ENCODE results near the gene KRTAP5-11.
"Not testable (repeated sequence)": the region's sequence is repeated elsewhere in the genome, so short reads cannot be mapped to it uniquely, and the experiment has no call there.

KRTAP5-11 gene

DNA sequence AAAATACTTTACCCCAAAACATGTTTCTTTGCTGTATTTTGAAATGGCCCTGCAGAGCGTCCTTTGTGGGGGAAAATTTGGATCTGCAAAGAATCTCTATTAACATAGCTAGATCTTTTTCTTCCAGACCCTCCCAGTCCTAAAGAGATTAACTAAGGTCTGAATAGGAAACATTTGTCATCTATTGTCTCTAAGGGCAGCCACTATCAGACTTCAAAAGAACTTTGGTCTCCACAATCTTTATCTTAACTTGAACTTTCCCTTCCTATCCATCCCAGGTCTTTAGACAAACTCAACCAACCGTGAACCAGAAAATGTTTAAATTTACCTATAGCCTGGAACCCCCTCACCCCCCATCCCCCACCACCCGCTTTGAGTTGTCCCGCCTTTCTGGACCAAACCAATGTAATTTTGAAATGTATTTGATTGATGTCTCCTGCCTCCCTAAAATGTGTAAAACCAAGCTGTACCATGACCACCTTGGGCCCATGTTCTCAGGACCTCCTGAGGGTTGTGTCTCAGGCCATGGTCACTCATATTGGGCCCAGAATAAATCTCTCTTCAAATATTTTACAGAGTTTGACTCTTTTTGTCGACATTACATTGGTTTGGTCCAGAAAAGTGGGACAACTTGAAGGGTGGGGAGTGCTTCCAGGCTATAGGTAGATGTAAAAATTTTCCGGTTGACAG, 38.0 kb downstream of the KRTAP5-11 start:
- no peak overlapping the region for H3K4me3 ChIP-seq (ENCODE audit: low read depth, low read length)
- TF ChIP-seq, protein P1, sequence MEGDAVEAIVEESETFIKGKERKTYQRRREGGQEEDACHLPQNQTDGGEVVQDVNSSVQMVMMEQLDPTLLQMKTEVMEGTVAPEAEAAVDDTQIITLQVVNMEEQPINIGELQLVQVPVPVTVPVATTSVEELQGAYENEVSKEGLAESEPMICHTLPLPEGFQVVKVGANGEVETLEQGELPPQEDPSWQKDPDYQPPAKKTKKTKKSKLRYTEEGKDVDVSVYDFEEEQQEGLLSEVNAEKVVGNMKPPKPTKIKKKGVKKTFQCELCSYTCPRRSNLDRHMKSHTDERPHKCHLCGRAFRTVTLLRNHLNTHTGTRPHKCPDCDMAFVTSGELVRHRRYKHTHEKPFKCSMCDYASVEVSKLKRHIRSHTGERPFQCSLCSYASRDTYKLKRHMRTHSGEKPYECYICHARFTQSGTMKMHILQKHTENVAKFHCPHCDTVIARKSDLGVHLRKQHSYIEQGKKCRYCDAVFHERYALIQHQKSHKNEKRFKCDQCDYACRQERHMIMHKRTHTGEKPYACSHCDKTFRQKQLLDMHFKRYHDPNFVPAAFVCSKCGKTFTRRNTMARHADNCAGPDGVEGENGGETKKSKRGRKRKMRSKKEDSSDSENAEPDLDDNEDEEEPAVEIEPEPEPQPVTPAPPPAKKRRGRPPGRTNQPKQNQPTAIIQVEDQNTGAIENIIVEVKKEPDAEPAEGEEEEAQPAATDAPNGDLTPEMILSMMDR (IDR thresholded peaks at IDR 0.05; ENCODE audit: low read depth, low read length, missing control alignments), result no peak
- DNase-seq (ENCODE audit: low read depth), result no peak

DNA sequence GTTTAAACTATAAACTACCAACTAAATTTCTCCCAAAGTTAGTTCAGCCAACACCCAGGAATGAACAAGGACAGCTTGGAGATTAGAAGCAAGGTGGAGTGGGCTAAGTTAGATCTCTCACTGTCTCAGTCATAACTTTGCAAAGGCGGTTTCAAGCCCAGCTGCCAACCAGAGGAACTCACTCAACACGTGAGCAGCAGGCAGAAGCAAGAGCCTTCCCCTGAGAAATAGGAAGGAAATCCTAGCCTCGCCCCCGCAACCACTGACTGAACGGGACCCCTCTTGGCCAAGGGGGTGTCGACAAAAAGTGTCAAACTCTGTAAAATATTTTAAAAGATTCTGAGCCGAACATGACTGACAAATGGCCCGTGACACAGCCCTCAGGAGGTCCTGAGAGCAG, 38.8 kb downstream of the KRTAP5-11 start:
- H3K4me3 ChIP-seq (ENCODE audit: low read depth, low read length), result no peak overlapping the region
- DNase-seq (ENCODE audit: low read depth), result no peak
- TF ChIP-seq, protein P1 (IDR thresholded peaks at IDR 0.05; ENCODE audit: low read depth, low read length, missing control alignments), result no peak

DNA sequence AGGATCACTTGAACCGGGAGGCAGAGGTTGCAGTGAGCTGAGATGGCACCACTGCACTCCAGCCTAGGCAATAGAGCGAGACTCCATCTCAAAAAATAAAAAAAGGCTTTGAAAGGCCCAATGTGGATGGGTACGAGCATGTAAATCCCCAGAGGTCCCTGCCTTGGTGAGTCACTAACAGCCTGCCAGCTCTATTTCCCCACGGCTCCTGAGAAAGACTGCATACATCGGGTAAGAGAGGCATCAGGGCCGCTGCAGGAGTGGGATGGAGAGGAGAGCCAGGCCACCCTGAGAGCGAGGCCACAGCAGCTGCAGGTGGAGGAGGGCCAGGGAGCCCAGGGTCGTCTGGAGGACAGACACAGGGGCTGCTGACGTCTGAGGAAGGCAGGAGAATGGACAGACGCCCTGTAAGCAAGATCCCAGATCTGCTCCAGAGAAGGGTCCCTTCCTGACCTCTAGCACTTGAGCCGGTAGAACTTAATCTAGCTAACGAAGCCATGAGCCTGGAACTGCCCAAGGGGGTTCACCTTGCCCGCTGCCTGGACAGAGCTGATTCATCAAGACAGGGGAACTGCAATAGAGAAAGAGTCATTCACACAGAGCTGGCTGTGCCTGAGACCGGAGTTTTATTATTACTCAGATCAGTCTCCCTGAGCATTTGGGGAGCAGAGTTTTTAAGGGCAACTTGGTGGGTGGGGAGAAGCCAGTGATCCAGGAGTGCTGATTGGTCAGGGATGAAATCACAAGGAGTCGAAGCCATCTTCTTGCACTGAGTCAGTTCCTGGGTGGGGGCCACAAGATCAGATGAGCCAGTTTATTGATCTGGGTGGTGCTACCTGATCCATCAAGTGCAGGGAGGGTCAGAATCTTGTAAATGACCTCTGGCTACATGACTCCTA, 39.5 kb downstream of the KRTAP5-11 start:
- TF ChIP-seq, protein P1 (IDR thresholded peaks at IDR 0.05; ENCODE audit: low read depth, low read length, missing control alignments), result no peak
- peak; percentile 51 for DNase-seq (ENCODE audit: low read depth)
- no peak overlapping the region for H3K4me3 ChIP-seq (ENCODE audit: low read depth, low read length)

DNA sequence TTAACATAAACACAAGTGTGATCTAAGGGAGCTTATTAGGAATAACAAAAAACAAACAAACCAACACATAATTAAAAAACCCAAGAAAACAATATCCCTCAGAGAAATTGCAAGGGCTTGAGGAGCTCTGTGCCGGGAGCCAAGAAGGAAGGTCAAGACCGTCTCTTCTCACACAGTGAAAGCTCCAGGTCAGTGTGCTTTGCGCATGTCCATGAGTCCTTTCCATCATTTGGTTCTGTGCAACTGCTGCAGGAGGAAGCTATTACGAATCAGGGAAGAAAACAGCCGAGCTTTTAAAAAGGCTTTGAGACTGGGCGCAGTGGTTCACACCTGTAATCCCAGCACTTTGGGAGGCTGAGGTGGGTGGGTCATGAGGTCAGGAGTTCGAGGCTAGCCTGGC, 40.3 kb downstream of the KRTAP5-11 start:
- TF ChIP-seq, protein P1 (IDR thresholded peaks at IDR 0.05; ENCODE audit: low read depth, low read length, missing control alignments), result no peak
- no peak for DNase-seq (ENCODE audit: low read depth)
- no peak overlapping the region for H3K4me3 ChIP-seq (ENCODE audit: low read depth, low read length)

DNA sequence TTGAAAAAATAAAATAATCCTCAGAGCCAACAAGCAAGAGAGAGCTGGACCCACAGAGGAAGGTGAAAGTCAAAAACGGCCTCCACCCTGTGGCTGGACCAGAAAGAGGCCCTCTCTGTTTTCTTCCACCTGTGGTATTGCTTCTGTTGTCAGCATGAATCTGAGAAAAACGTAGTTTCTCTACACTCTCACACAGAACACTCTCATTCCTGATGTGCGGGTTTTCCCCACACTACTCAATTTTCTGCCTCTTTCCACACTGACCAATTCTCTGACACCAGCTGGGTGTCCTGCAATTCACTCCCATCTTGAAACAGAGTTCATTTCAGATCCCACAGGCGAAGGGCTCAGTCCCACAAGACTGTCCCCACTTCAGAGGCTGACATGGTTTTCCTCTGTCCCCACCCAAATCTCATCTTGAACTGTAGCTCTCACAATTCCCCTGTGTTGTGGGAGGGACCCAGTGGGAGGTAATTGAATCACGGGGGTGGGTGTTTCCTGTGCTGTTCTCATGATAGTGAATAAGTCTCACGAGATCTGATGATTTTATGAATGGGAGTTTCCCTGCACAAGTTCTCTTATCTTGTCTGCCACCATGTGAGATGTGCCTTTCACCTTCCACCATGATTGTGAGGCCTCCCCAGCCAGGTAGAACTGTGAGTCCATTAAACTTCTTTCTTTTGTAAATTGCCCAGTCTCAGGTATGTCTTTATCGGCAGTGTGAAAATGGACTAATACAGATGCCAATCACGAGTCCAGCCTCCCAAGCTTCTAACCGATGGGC, 42.0 kb downstream of the KRTAP5-11 start:
- not testable (repeated sequence) for H3K4me3 ChIP-seq (ENCODE audit: low read depth, low read length)
- DNase-seq (ENCODE audit: low read depth), result peak; percentile 62

DNA sequence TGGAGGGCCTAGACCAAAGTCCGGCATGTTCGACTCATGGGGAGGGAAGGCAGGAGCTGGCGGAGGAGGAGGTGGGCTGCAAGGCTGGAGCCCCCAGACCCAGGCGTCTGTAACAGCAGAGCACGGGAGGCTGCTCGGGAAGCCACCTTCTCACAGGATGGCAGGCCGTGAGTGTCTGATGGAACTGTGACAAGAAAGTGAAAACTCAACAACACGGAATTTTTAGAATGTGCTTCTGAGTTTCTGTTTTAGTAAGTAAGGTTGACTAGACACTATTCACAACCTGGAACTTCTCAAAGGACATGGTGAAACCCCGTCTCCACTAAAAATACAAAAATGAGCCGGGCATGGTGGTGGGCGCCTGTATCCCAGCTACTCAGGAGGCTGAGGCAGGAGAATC, 42.7 kb downstream of the KRTAP5-11 start:
- DNase-seq (ENCODE audit: low read depth), result peak; percentile 54
- not testable (repeated sequence) for H3K4me3 ChIP-seq (ENCODE audit: low read depth, low read length)

DNA sequence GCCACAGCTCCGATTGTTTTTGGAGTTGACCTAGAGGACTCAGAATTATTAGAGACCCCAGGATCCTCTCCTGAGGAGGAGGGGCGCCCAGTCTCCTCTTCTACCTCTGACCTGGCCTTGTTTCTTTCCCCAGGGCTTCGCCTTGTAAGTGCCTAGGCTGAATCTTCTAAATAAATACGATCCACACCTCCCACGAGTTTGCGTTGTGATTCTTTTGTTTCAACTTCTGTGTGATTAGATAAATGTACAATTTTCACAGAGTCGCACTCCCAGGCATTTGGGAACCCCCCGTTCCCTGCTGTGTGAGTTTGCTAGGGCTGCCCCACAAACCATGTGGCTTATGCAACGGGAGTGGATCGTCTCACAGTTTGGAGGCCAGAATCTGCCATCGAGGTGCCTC, 43.7 kb downstream of the KRTAP5-11 start:
- H3K4me3 ChIP-seq (ENCODE audit: low read depth, low read length), result no peak overlapping the region
- TF ChIP-seq, protein P1 (IDR thresholded peaks at IDR 0.05; ENCODE audit: low read depth, low read length, missing control alignments), result no peak
- DNase-seq (ENCODE audit: low read depth), result no peak
